ENCODE data around the gene DOCK3.

The DOCK3 gene

GRCh38 chr3:51332156-51332555 lies 657.4 kb downstream of the DOCK3 start:
- POLR2A ChIA-PET: no interaction called here
- CTCF ChIA-PET: no interaction called here
- TF ChIP-seq CTCF (IDR thresholded peaks at IDR 0.05; ENCODE audit: control extremely low read depth, extremely low read depth, low read depth, missing control alignments): no peak

GRCh38 chr3:51333021-51333420 lies 658.3 kb downstream of the DOCK3 start:
- no peak for TF ChIP-seq CTCF (IDR thresholded peaks at IDR 0.05; ENCODE audit: control extremely low read depth, extremely low read depth, low read depth, missing control alignments)
- no peak for DNase-seq (ENCODE audit: extremely low spot score)
- ChIA-PET POLR2A (no interaction called here), CTCF (no interaction called here)

More at GRCh38 chr3:51332156-51332555, 657.4 kb downstream of the DOCK3 start:
- DNase-seq (ENCODE audit: extremely low spot score): no peak

GRCh38 chr3:51336261-51336660 lies 661.5 kb downstream of the DOCK3 start:
- no peak for TF ChIP-seq CTCF (IDR thresholded peaks at IDR 0.05; ENCODE audit: control extremely low read depth, extremely low read depth, low read depth, missing control alignments)
- CTCF ChIA-PET: no interaction called here
- no peak for DNase-seq (ENCODE audit: extremely low spot score)
- POLR2A ChIA-PET: no interaction called here

- ChIA-PET CTCF (no interaction called here), POLR2A (no interaction called here)
- no peak for TF ChIP-seq CTCF (IDR thresholded peaks at IDR 0.05; ENCODE audit: control extremely low read depth, extremely low read depth, low read depth, missing control alignments)
- no peak for DNase-seq (ENCODE audit: extremely low spot score)
Measured at GRCh38 chr3:51337666-51338065, 662.9 kb downstream of the DOCK3 start.

GRCh38 chr3:51338632-51339031 lies 663.9 kb downstream of the DOCK3 start:
- no peak for DNase-seq (ENCODE audit: extremely low spot score)
- TF ChIP-seq CTCF (IDR thresholded peaks at IDR 0.05; ENCODE audit: control extremely low read depth, extremely low read depth, low read depth, missing control alignments): no peak
- ChIA-PET CTCF (no interaction called here), POLR2A (no interaction called here)

- TF ChIP-seq CTCF (IDR thresholded peaks at IDR 0.05; ENCODE audit: control extremely low read depth, extremely low read depth, low read depth, missing control alignments): no peak
Measured at GRCh38 chr3:51340013-51340829, 665.5 kb downstream of the DOCK3 start.

More at GRCh38 chr3:51340013-51340829, 665.5 kb downstream of the DOCK3 start:
- ChIA-PET POLR2A (no interaction called here), CTCF (no interaction called here)
- DNase-seq (ENCODE audit: extremely low spot score): no peak
